SK-MEL-5 (cell line): ENCODE data around the gene SYNJ2BP. TPM values are rescaled to one million over a fixed set of nuclear protein-coding genes. Genes with fewer than 3 reads are reported as not detected.
"Not testable (repeated sequence)": the region's sequence is repeated elsewhere in the genome, so short reads cannot be mapped to it uniquely, and the experiment has no call there.

Experiments used
- DNase-seq: peaks from one replicate; pipeline ENCODE4 v3.0.0-alpha.2; 2016; ENCODE audit warnings: low read depth, low spot score
- in situ Hi-C: cut with HindIII; loops from 2 replicates; pipeline ENCODE4 v1.10.0; 2016; ENCODE audit warnings: low sequenced_read_pairs, high pct_unique_total_duplicates, low pct_unique_long_range_greater_than_20kb
- polyA plus RNA-seq, 2 experiments: library from polyadenylated mRNA; depleted of rRNA; stranded (reverse); fragments of >200 nt; gene quantifications; 2 replicates each; pipeline ENCODE4 v1.2.3, GENCODE V29; 2015
- total RNA-seq: library from RNA; depleted of rRNA; stranded (reverse); fragments of >200 nt; shearing (Covaris generic); gene quantifications from 2 replicates; pipeline ENCODE4 v1.2.3, GENCODE V29; 2014; rRNA removed

SYNJ2BP gene, protein sequence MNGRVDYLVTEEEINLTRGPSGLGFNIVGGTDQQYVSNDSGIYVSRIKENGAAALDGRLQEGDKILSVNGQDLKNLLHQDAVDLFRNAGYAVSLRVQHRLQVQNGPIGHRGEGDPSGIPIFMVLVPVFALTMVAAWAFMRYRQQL
- total RNA-seq: 19.9 and 22.3 TPM in 2 replicates
- 13.3 and 14.7 TPM in 2 replicates for polyA plus RNA-seq (2015; cell fraction: cytosol; rRNA removed)
- 10.7 and 14.5 TPM in 2 replicates for polyA plus RNA-seq (2015; cell fraction: nucleus; rRNA removed)

DNA sequence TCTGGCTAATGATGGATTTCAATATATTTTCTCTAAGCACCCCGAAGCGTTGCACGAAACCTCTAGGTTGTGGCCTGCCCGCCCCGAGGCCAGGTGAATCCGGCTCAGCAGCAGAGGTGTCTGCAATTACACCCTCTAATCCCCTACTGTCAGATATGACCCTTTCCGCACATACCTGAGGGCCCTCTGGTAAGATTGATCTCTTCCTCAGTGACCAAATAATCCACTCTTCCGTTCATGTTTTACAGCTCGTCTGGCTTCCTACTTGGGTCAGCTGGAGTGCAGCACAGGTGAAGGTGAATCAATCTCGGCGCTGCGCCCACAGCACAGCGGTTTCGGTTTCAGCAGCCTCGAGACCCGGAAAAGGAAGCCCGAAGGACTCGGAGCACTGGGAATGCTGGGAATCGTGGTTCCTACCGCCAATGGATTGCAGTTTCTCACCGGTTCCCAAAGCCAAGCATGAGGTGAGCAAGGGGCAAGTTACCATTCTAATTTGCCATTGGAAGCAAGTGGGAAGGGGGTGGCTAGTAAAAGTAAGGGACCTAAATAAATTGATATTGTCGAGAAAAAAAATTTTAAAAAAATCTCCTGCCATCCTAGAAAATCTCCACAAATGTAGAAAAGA lies at the start of gene SYNJ2BP:
Gene SYNJ2BP, minus strand, starts transcription at position 366 of the 625 bp plus-strand sequence. Its CDS starts 127 bp downstream, at position 239.
- in situ Hi-C loops: no loop called here
- peak; percentile 78 for DNase-seq

- DNase-seq: no peak
- in situ Hi-C loops: no loop called here
Measured at GRCh38 chr14:70454731-70455130, 37.8 kb upstream of the SYNJ2BP start.

DNA sequence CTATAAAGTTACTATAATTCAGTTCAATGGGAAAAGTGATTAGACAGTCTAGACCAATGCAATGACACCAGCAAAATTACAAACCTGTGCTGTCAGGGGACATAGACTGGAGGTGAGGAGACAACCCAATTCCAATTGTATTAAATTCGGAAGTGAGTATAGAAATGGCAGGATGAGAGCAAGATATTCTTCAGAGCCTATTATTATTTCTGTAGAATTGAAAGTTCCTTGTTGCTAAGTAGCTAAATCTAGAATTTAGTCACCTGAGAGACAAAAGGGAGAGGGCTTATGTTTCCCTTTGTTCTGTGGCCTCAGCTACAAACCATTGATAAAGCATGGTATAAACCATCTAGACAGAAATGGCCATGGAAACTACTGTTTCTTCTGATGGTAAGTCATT lies 35.0 kb upstream of the SYNJ2BP start, which contains the start of gene ADAM21:
Gene ADAM21, plus strand, starts transcription at position 301 of the 400 bp plus-strand sequence. CDS start 5,326 bp downstream, outside the sequence.
- in situ Hi-C loops: no loop called here

DNA sequence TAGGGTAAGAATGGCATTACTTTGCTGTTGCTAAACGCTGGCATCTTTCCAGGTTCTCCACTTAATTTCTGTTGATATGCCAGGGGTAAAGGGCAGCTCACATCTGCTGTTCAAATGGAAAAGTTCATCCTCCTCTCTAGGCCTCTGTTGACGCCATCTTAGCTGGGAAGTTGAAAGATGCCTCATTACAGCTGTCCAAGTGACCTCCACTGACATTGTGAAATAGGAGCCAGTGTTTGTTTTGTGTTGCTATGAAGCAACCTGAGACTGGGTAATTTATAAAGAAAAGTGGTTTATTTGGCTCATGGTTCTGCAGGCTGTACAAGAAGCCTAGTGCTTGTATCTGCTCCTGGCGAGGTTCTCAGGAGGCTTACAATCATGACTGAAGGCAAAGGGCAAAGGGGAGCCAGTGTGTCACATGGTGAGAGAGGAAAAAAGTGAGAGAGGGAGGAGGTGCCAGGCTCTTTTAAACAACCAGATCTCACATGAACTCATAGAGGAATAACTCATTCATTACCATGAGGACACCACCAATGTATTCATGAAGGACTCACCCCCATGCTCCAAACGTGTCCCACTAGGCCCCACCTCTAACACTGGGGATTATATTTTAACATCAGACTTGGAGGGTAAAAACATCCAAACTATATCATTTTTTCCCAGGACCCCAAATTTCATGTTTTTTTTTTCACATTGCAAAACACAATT lies 31.9 kb upstream of the SYNJ2BP start:
- in situ Hi-C loops: no loop called here
- DNase-seq: no peak

More for the DNA sequence above, 35.0 kb upstream of the SYNJ2BP start, which contains the start of gene ADAM21:
- no peak for DNase-seq

DNA sequence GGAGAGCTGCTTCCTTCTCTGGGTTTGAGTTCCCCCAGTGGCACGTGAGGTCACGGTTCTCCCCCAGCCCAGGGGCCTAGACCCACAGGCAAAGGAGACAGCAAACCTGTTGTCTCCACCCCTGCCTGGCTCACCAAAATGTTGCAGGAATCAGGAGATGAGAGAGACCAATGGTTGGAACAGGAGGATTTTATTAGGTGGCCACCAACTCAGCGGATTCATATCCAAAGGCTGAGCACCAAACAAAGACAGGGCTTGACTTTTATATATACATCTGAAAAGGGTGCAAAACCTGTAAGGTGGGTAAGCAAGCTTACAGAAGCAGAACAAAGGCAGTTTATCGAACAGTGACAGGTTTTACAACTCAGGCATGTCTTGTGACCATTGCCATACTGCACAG lies 25.9 kb upstream of the SYNJ2BP start:
- DNase-seq: no peak
- in situ Hi-C loops: no loop called here

DNA sequence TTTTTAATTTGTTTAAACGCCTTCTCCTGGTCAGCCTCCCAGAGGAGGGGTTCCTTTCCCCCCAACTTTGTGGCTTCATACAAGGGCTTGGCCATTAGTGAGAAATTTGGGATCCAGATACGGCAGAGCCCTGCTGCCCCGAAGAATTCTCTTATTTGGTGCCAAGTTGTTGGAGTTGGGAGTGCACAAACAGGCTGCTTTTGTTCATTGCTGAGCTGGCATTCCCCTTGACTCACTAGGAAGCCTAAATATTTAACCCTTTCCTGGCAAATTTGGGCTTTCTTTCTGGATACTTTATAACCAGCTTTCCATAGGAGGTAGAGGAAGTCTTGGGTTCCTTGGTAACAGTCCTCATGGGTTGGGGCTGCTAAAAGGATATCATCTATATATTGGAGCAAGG lies 24.8 kb upstream of the SYNJ2BP start:
- in situ Hi-C loops: no loop called here
- DNase-seq: no peak

GRCh38 chr14:70436867-70437266 lies 20.0 kb upstream of the SYNJ2BP start:
- no peak for DNase-seq
- in situ Hi-C loops: no loop called here

GRCh38 chr14:70426555-70426954 lies 9.7 kb upstream of the SYNJ2BP start:
- DNase-seq, in situ Hi-C loops: not testable (repeated sequence)

- in situ Hi-C loops: no loop called here
- no peak for DNase-seq
Measured at GRCh38 chr14:70425354-70425753, 8.5 kb upstream of the SYNJ2BP start.

DNA sequence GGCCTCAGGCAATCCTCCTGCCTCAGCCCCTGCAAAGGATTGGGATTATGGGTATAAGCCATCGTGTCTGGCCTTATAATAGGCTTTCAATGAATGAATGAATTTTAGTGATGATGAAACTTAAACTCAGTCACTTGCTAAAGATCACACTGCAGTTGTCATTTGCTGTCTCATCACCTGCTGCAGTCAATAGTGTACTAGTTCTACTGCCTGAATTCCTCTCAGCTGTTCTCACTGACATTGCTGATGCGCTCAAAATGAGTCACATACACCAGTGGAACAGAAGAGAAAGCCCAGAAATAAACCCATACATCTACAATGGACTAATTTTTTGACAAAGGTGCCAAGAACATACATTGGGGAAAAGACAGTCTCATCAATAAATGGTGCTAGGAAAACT lies 5.6 kb upstream of the SYNJ2BP start:
- no peak for DNase-seq
- in situ Hi-C loops: no loop called here

DNA sequence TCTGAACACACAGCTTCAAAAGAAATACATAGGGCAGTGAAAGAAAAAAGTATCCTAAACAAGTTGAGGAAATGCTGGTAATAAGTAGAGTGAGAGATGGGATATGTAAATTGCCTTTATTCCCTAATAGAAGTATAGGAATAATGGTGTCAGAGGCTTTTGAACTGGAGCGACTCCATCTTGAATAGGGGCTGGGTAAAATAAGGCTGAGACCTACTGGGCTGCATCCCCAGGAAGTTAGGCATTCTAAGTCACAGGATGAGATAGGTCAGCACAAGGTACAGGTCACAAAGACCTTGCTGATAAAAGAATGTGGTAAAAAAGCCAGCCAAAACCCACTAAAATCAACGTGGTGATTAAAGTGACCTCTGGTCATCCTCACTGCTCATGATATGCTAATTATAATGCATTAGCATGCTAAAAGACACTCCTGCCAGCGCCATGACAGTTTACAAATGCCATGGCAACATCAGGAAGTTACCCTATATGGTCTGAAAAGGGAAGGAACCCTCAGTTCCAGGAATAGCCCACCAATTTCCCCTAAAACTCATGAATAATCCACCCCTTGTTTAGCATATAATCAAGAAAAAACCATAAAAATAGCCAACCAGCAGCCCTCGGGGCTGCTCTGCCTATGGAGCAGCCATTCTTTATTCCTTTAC lies 2.5 kb upstream of the SYNJ2BP start:
- DNase-seq, in situ Hi-C loops: not testable (repeated sequence)

DNA sequence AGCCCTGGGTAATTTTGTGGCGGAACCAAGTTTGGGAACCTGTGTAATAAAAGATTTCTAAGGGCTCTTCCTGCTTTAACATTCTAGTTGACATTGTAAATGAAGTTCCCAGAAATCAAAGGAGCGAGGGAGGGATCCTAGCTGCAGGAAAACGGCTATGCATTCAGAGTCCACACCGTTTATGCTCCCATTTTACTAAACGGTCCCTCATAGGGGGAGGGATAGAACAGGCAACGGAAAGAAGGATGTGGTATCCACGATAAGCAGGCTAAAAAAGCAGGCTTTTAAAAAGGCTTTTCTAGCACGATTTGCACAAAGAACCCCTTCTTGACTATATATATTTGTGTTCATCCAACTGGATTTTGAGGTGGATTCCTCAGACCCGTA lies 559 bp downstream of the SYNJ2BP start:
- DNase-seq: peak; percentile 17
- in situ Hi-C loops: no loop called here

- DNase-seq: no peak
- in situ Hi-C loops: no loop called here
Measured at GRCh38 chr14:70415788-70416187, 1.1 kb downstream of the SYNJ2BP start.

DNA sequence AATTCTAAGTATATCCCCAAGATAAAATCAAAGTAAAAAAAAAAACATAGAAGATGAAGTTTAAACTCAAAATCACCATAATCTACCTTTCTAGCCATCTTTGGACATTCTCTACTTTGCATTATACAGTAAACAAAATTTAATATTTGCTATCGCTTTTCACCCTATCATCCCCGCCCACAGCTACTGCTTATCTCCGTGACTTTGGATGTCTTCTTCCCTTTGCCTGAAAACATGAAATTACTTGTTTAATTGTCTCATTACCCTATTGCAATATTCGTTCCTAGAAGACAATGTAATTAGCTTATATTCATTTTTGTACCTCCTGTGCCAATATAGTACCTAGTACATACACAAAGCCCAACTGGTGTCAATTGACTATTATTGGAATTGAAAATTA lies 9.3 kb downstream of the SYNJ2BP start:
- no peak for DNase-seq
- in situ Hi-C loops: no loop called here

- DNase-seq, in situ Hi-C loops: not testable (repeated sequence)
Measured at GRCh38 chr14:70406216-70406615, 10.7 kb downstream of the SYNJ2BP start.

- in situ Hi-C loops: not testable (repeated sequence)
- DNase-seq: peak; percentile 4
Measured at GRCh38 chr14:70403335-70403734, 13.6 kb downstream of the SYNJ2BP start.

DNA sequence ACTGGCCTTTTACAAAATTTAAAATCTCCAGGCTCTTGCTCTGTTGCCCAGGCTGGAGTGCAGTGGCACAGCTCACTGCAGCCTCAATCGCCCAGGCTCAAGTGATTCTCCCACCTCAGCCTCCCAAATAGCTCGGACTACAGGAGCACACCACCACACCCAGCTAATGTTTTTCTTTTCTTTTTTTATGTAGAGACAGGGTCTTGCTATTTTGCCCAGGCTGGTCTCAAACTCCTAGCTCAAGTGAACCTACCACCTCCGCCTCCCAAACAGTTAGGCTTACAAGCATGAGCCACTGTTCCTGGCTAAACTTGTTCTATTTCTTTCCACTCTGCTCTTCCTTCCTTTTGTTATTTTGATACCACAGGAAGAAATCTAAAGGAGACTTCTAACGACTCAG lies 15.2 kb downstream of the SYNJ2BP start:
- DNase-seq: no peak
- in situ Hi-C loops: no loop called here
